MM.1S (cell line): Measurements from ENCODE around the gene APBB1.

Experiments used
- DNase-seq: peaks from one replicate; pipeline ENCODE4 v3.0.0-alpha.2; 2015
- H2AFZ ChIP-seq: fragments of 300-600 bp; sonication (generic); 2 replicates; pipeline ENCODE4 v1.6.0; 2016; ENCODE audit warnings: antibody characterized with exemption, low read length
- H3F3A ChIP-seq: fragments of 300-600 bp; sonication (generic); 2 replicates; pipeline ENCODE4 v1.6.1; 2016; ENCODE audit warnings: mild to moderate bottlenecking, antibody characterized with exemption, low read length, moderate library complexity, mixed read lengths; ENCODE audit not compliant: insufficient read depth
- H3K27ac ChIP-seq: fragments of 300-600 bp; sonication (generic); 2 replicates; pipeline ENCODE4 v1.5.1; 2016; ENCODE audit warnings: mild to moderate bottlenecking, low read length
- H3K27me3 ChIP-seq: fragments of 300-600 bp; sonication (generic); replicated peaks from 2 replicates; pipeline ENCODE4 v1.6.0; 2016; ENCODE audit warnings: low read length; ENCODE audit not compliant: insufficient read depth
- H3K36me3 ChIP-seq: fragments of 300-600 bp; sonication (generic); replicated peaks from 2 replicates; pipeline ENCODE4 v1.6.1; 2016; ENCODE audit warnings: mild to moderate bottlenecking, low read length, mixed read lengths; ENCODE audit not compliant: insufficient read depth
- H3K4me1 ChIP-seq: fragments of 300-600 bp; sonication (generic); 2 replicates; pipeline ENCODE4 v1.6.1; 2016; ENCODE audit warnings: low read length, mixed read lengths
- H3K4me2 ChIP-seq: fragments of 300-600 bp; sonication (generic); 2 replicates; pipeline ENCODE4 v1.6.0; 2016; ENCODE audit warnings: low read depth, low read length
- H3K4me3 ChIP-seq: fragments of 300-600 bp; sonication (generic); 2 replicates; pipeline ENCODE4 v1.5.1; 2016; ENCODE audit warnings: low read length, mixed read lengths
- H3K79me2 ChIP-seq: fragments of 300-600 bp; sonication (generic); 2 replicates; pipeline ENCODE4 v1.6.1; 2016; ENCODE audit warnings: mixed run types, low read length, mixed read lengths
- H3K9ac ChIP-seq: fragments of 300-600 bp; sonication (generic); 2 replicates; pipeline ENCODE4 v1.6.1; 2016; ENCODE audit warnings: low read length, mixed read lengths
- H3K9me2 ChIP-seq: fragments of 300-600 bp; sonication (generic); replicated peaks from 2 replicates; pipeline ENCODE4 v1.6.1; 2016; ENCODE audit warnings: mild to moderate bottlenecking, low read length, mixed read lengths; ENCODE audit not compliant: insufficient read depth
- H3K9me3 ChIP-seq: fragments of 300-600 bp; sonication (generic); replicated peaks from 2 replicates; pipeline ENCODE4 v1.6.1; 2016; ENCODE audit warnings: mild to moderate bottlenecking, low read length, mixed read lengths; ENCODE audit not compliant: insufficient read depth
- H4K20me1 ChIP-seq: fragments of 300-600 bp; sonication (generic); 2 replicates; pipeline ENCODE4 v1.6.1; 2016; ENCODE audit warnings: mild to moderate bottlenecking, low read length, moderate library complexity, mixed read lengths; ENCODE audit not compliant: insufficient read depth
- CTCF ChIP-seq: fragments of 300-600 bp; sonication (generic); IDR thresholded peaks from 2 replicates; pipeline ENCODE4 v1.5.1; 2016; ENCODE audit warnings: antibody characterized with exemption, low read length, mixed read lengths
- EZH2 ChIP-seq: fragments of 300-600 bp; sonication (generic); optimal IDR thresholded peaks from 2 replicates; pipeline ENCODE3; 2017; ENCODE audit warnings: low read depth, mild to moderate bottlenecking, antibody characterized with exemption, low read length, mixed read lengths
- EZH2phosphoT487 ChIP-seq: fragments of 300-600 bp; sonication (generic); IDR thresholded peaks from 2 replicates; pipeline ENCODE4 v1.6.1; 2018; ENCODE audit warnings: antibody characterized with exemption, low read length

Gene APBB1

GRCh38 chr11:6443269-6444003 is 24.5 kb upstream of the APBB1 start:
- Histone ChIP-seq H3K79me2 (no peaks in the 10 kb centered on the region), H2AFZ (no peak overlapping the region), H3K9me2 (no peaks in the 10 kb centered on the region), H3K4me3 (no peak overlapping the region), H3F3A (no peaks in the 10 kb centered on the region), H3K36me3 (no peaks in the 10 kb centered on the region), H3K4me2 (no peak overlapping the region), H3K27me3 (no peaks in the 10 kb centered on the region), H3K9ac (no peak overlapping the region), H4K20me1 (no peaks in the 10 kb centered on the region), H3K4me1 (no peaks in the 10 kb centered on the region), H3K9me3 (no peaks in the 10 kb centered on the region), H3K27ac (no peak overlapping the region)
- peak; percentile 44 for DNase-seq
- TF ChIP-seq CTCF: peak; percentile 84
- no peak for TF ChIP-seq EZH2
- no peak for TF ChIP-seq EZH2phosphoT487

GRCh38 chr11:6442441-6442840 is 23.5 kb upstream of the APBB1 start:
- H3K36me3 ChIP-seq: no peaks in the 10 kb centered on the region
- H4K20me1 ChIP-seq: no peaks in the 10 kb centered on the region
- no peaks in the 10 kb centered on the region for H3K9me3 ChIP-seq
- TF ChIP-seq EZH2phosphoT487: no peak
- TF ChIP-seq CTCF: no peak
- no peak for TF ChIP-seq EZH2
- no peaks in the 10 kb centered on the region for H3K79me2 ChIP-seq
- no peaks in the 10 kb centered on the region for H3K27me3 ChIP-seq
- no peaks in the 10 kb centered on the region for H3K9me2 ChIP-seq
- no peaks in the 10 kb centered on the region for H3K4me1 ChIP-seq
- no peak overlapping the region for H3K9ac ChIP-seq
- H3F3A ChIP-seq: no peaks in the 10 kb centered on the region
- no peak overlapping the region for H3K4me3 ChIP-seq
- no peak overlapping the region for H2AFZ ChIP-seq
- no peak for DNase-seq
- H3K4me2 ChIP-seq: no peak overlapping the region
- no peak overlapping the region for H3K27ac ChIP-seq

- Histone ChIP-seq H3K9me3 (no peaks in the 10 kb centered on the region), H2AFZ (no peak within 1 kb of the TSS), H3K4me2 (no peak within 1 kb of the TSS), H4K20me1 (no peaks in the 10 kb centered on the region), H3K9ac (no peak within 1 kb of the TSS), H3K9me2 (no peaks in the 10 kb centered on the region), H3F3A (no peaks in the 10 kb centered on the region), H3K4me3 (no peak within 1 kb of the TSS), H3K27me3 (no peaks in the 10 kb centered on the region), H3K36me3 (no peaks in the 10 kb centered on the region), H3K79me2 (no peaks in the 10 kb centered on the region), H3K4me1 (no peaks in the 10 kb centered on the region), H3K27ac (no peak within 1 kb of the TSS)
- TF ChIP-seq EZH2phosphoT487 (no peak), CTCF (no peak), EZH2 (no peak)
- no peak for DNase-seq
These were observed 22.0 kb upstream of the APBB1 start, which contains the start of gene HPX for GRCh38 chr11:6440906-6441358. HPX (minus strand) TSS chr11:6440987; CDS start chr11:6440963, 24 bp downstream.
